B cell (primary cell): ENCODE data around the gene PAH. TPM values are rescaled to one million over a fixed set of nuclear protein-coding genes. Genes with fewer than 3 reads are reported as not detected.

Source experiments
- ATAC-seq: fragments of 200-7000 bp; cut with Tn5 transposase; one replicate; pipeline ENCODE4 v1.10.0; 2021; ENCODE audit warnings: low read depth, mild to moderate bottlenecking, moderate number of reproducible peaks, moderate library complexity
- CTCF ChIA-PET: fragments of 350-600 bp; sonication (Branson Sonifier 250); formaldehyde crosslinking; loops from one replicate; lab custom pipeline; 2021; ENCODE audit warnings: antibody characterized with exemption, inconsistent platforms; lab: Charles Lee
- POLR2A ChIA-PET: fragments of 350-600 bp; sonication (Branson Sonifier 250); formaldehyde crosslinking; loops from one replicate; lab custom pipeline; 2021; ENCODE audit warnings: antibody characterized with exemption; lab: Charles Lee
- DNase-seq: peaks from one replicate; pipeline ENCODE4 v3.0.0; 2013
- H2AFZ ChIP-seq: 2 replicates; pipeline ENCODE4 v1.6.1; 2012; ENCODE audit warnings: mild to moderate bottlenecking, low read depth, low read length; ENCODE audit not compliant: insufficient read depth, poor library complexity, severe bottlenecking
- H3K27ac ChIP-seq, 2 donors: 1 replicate in 1 of 2; 2 replicates in 1 of 2; pipeline ENCODE4 v1.5.1; 2012 to 2013; ENCODE audit warnings: low read length in 2 of 2, mild to moderate bottlenecking in 2 of 2, moderate library complexity in 1 of 2
- H3K27me3 ChIP-seq, 4 experiments: fragments of 200-600 bp in 1 of 4; sonication (generic) in 1 of 4; replicated peaks in 1 of 4; 1 replicate in 2 of 4; 2 replicates in 2 of 4; pipeline versions ENCODE4 v1.6.1 to v1.7.0; 2013 to 2016; ENCODE audit warnings: low read length in 3 of 4, mild to moderate bottlenecking in 2 of 4, mixed read lengths in 1 of 4, moderate library complexity in 1 of 4; ENCODE audit not compliant: insufficient read depth in 4 of 4, control insufficient read depth in 3 of 4; ENCODE audit errors: control extremely low read depth in 1 of 4
- H3K36me3 ChIP-seq, 2 experiments: replicated peaks in 1 of 2; 1 replicate in 1 of 2; 2 replicates in 1 of 2; pipeline versions ENCODE4 v1.6.1 to v1.7.1; 2013; ENCODE audit warnings: low read length in 1 of 2; ENCODE audit not compliant: insufficient read depth in 2 of 2, control insufficient read depth in 1 of 2; ENCODE audit errors: control extremely low read depth in 1 of 2, extremely low read depth in 1 of 2
- H3K4me1 ChIP-seq, 2 donors: fragments of 200-600 bp in 1 of 2; sonication (generic) in 1 of 2; 1 replicate in 1 of 2; 2 replicates in 1 of 2; pipeline versions ENCODE4 v1.5.1 to v1.6.1; 2013 to 2017; ENCODE audit warnings: low read length in 2 of 2; ENCODE audit not compliant: control insufficient read depth in 2 of 2, insufficient read depth in 2 of 2
- H3K4me2 ChIP-seq: replicated peaks from 2 replicates; pipeline ENCODE3; 2012; ENCODE audit warnings: mild to moderate bottlenecking, low read depth, low read length; ENCODE audit not compliant: poor library complexity, severe bottlenecking
- H3K4me3 ChIP-seq, 5 experiments: fragments of 200-600 bp in 1 of 5; sonication (generic) in 1 of 5; 1 replicate in 3 of 5; 2 replicates in 2 of 5; pipeline versions ENCODE4 v1.5.1 to v1.7.0; 2011 to 2016; ENCODE audit warnings: low read length in 4 of 5, mild to moderate bottlenecking in 4 of 5, low read depth in 2 of 5, control low read depth in 1 of 5, moderate library complexity in 1 of 5; ENCODE audit not compliant: insufficient read depth in 1 of 5; ENCODE audit errors: control extremely low read depth in 1 of 5, extremely low read depth in 1 of 5
- H3K79me2 ChIP-seq: fragments of 200-600 bp; sonication (generic); one replicate; pipeline ENCODE4 v1.6.0; 2016; ENCODE audit warnings: low read length; ENCODE audit not compliant: control insufficient read depth, insufficient read depth
- H3K9ac ChIP-seq: fragments of 200-600 bp; sonication (generic); 2 replicates; pipeline ENCODE4 v1.6.1; 2017; ENCODE audit warnings: mild to moderate bottlenecking, low read length, moderate library complexity
- H3K9me3 ChIP-seq, 3 donors: one replicate each; pipeline versions ENCODE4 v1.6.1 to v1.7.1; 2013; ENCODE audit warnings: low read length in 2 of 3; ENCODE audit not compliant: control insufficient read depth in 2 of 3, insufficient read depth in 1 of 3; ENCODE audit errors: control extremely low read depth in 1 of 3
- H4K20me1 ChIP-seq: 2 replicates; pipeline ENCODE4 v1.6.0; 2012; ENCODE audit warnings: mild to moderate bottlenecking, low read length; ENCODE audit not compliant: insufficient read depth, control insufficient read depth, poor library complexity, severe bottlenecking
- H3K27ac Mint-ChIP-seq: one replicate; pipeline ENCODE4 v1.8.0; 2021; ENCODE audit warnings: mixed read lengths
- H3K27me3 Mint-ChIP-seq: one replicate; pipeline ENCODE4 v1.8.0; 2021; ENCODE audit warnings: mixed read lengths
- H3K4me1 Mint-ChIP-seq: one replicate; pipeline ENCODE4 v1.8.0; 2021; ENCODE audit warnings: mixed read lengths
- H3K4me3 Mint-ChIP-seq: one replicate; pipeline ENCODE4 v1.8.0; 2021; ENCODE audit warnings: mixed read lengths
- H3K9me3 Mint-ChIP-seq: one replicate; pipeline ENCODE4 v1.8.0; 2022; ENCODE audit warnings: mixed read lengths; ENCODE audit not compliant: insufficient read depth
- EZH2 ChIP-seq: IDR thresholded peaks from 2 replicates; pipeline ENCODE4 v1.6.1; 2012; ENCODE audit warnings: borderline replicate concordance, low read depth, mild to moderate bottlenecking, moderate library complexity, low read length; ENCODE audit not compliant: insufficient read depth, poor library complexity, severe bottlenecking
- WGBS: methylation state at CpG from one replicate; pipeline ENCODE4 v1.1.5; 2013; ENCODE audit warnings: missing lambda C conversion rate; ENCODE audit not compliant: insufficient coverage; 5-methylcytosine and 5-hydroxymethylcytosine counted together
- intact Hi-C: fragments of 100-400 bp; cut with micrococcal nuclease; formaldehyde crosslinking; loops from one replicate; pipeline ENCODE4 v1.10.0; 2022
- polyA plus RNA-seq: library from polyadenylated mRNA; depleted of rRNA; stranded (reverse); fragments of >200 nt; gene quantifications from 2 replicates; pipeline ENCODE4 v1.2.3, GENCODE V29; 2012
- total RNA-seq, 2 donors: library from RNA; stranded (reverse); fragments of 120-200 nt in 1 of 2; gene quantifications; 1 replicate in 1 of 2; 2 replicates in 1 of 2; pipeline versions ENCODE4 v1.2.3 to v1.2.4, GENCODE V29; 2013 to 2022
- TF ChIP-seq, protein P1 (sequence below): fragments of 200-600 bp; IDR thresholded peaks from one replicate; pipeline ENCODE4 v1.8.0; 2022; ENCODE audit warnings: antibody characterized with exemption, mild to moderate bottlenecking

The PAH gene
- total and polyA plus RNA-seq, 2 donors (not counting 1 experiment from before 2014, with no cell fraction given) = 0.25 TPM; not detected in 1

DNA sequence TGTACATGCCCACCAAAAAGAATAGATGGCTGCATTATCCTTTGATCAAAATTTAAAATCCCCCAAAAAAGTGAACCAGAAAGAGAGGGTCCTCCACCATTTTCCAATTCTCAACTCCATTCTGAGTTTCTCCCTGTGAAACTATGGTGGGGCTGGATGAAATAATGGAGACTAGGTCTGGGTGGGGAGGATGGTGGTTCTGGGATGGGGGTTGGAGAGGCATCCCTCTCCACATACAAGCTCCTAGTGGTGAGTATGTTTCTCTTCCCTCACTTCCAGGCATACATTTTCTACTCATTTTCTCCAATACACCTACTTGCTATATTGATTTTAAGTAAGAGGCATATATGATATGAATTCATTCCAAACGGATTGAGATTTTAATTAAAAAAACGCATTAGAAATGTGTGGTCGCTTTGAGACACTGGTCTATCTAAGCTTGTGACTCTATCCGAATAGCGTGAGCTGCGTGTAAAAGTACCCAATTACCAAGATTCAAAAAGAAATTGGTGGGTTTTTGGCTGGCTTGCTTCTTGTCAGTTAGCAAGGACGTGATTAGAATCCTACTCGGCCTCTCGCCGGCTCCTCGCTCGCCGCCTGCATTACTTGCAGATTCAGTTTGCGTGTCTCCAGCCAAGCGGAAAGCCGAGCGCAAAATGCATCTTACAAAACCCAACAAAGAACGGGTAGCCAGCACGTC, 43.9 kb upstream of the PAH start:
- Histone ChIP-seq H3K36me3 (no peaks in the 10 kb centered on the region), H3K79me2 (no peaks in the 10 kb centered on the region), H3K9ac (no peak overlapping the region), H3K27ac (no peak overlapping the region), H2AFZ (no peak overlapping the region), H3K4me1 (peaks cover 48 to 70% of the 10 kb centered on the region in 2 donors), H3K4me3 (peak overlapping the region in 1 of 5 experiments; percentile 8), H3K27me3 (peaks cover 0 to 94% (median 81%) of the 10 kb centered on the region in 4 experiments), H3K4me2 (no peak overlapping the region), H4K20me1 (no peaks in the 10 kb centered on the region), H3K9me3 (peaks cover 0 to 35% (median 17%) of the 10 kb centered on the region in 3 donors)
- intact Hi-C loops = no loop called here
- H3K4me3 Mint-ChIP-seq = no peak overlapping the region
- ChIA-PET POLR2A (no interaction called here), CTCF (interaction anchor here (0.7 to 3.3 kb wide), 2 partner anchors 11 to 587 kb away, joined by 3 to 22 read pairs; no protein-coding TSS in a partner anchor)
- TF ChIP-seq EZH2 = no peak
- TF ChIP-seq, protein P1, sequence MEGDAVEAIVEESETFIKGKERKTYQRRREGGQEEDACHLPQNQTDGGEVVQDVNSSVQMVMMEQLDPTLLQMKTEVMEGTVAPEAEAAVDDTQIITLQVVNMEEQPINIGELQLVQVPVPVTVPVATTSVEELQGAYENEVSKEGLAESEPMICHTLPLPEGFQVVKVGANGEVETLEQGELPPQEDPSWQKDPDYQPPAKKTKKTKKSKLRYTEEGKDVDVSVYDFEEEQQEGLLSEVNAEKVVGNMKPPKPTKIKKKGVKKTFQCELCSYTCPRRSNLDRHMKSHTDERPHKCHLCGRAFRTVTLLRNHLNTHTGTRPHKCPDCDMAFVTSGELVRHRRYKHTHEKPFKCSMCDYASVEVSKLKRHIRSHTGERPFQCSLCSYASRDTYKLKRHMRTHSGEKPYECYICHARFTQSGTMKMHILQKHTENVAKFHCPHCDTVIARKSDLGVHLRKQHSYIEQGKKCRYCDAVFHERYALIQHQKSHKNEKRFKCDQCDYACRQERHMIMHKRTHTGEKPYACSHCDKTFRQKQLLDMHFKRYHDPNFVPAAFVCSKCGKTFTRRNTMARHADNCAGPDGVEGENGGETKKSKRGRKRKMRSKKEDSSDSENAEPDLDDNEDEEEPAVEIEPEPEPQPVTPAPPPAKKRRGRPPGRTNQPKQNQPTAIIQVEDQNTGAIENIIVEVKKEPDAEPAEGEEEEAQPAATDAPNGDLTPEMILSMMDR = no peak
- DNase-seq = peak; percentile 33
- peaks cover 84% of the 10 kb centered on the region for H3K27me3 Mint-ChIP-seq
- ATAC-seq = no peak
- peaks cover 52% of the 10 kb centered on the region for H3K4me1 Mint-ChIP-seq
- H3K9me3 Mint-ChIP-seq = peaks cover 7% of the 10 kb centered on the region
- H3K27ac Mint-ChIP-seq = no peak overlapping the region
- WGBS = 12% methylated on average over 14 of the region's 19 CpGs

DNA sequence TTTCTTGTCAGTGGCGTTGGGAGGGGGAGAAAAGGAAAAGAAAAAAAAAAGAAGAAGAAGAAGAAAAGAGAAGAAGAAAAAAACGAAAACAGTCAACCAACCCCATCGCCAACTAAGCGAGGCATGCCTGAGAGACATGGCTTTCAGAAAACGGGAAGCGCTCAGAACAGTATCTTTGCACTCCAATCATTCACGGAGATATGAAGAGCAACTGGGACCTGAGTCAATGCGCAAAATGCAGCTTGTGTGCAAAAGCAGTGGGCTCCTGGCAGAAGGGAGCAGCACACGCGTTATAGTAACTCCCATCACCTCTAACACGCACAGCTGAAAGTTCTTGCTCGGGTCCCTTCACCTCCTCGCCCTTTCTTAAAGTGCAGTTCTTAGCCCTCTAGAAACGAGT, 42.3 kb upstream of the PAH start:
- no peak for TF ChIP-seq EZH2
- TF ChIP-seq, protein P1 = no peak
- Mint-ChIP-seq H3K27ac (peak overlapping the region; percentile 27), H3K4me3 (peak overlapping the region; percentile 86), H3K27me3 (peaks cover 86% of the 10 kb centered on the region), H3K4me1 (peaks cover 41% of the 10 kb centered on the region), H3K9me3 (peaks cover 7% of the 10 kb centered on the region)
- WGBS = 14% methylated on average over 12 of the region's 14 CpGs
- Histone ChIP-seq H2AFZ (no peak overlapping the region), H3K27ac (no peak overlapping the region), H4K20me1 (no peaks in the 10 kb centered on the region), H3K4me2 (peak overlapping the region; percentile 91), H3K36me3 (no peaks in the 10 kb centered on the region), H3K9ac (no peak overlapping the region), H3K4me3 (no peak overlapping the region), H3K27me3 (peaks cover 1 to 94% (median 82%) of the 10 kb centered on the region in 4 experiments), H3K79me2 (no peaks in the 10 kb centered on the region), H3K4me1 (peaks cover 36 to 60% of the 10 kb centered on the region in 2 donors), H3K9me3 (peaks cover 1 to 32% (median 15%) of the 10 kb centered on the region in 3 donors)
- DNase-seq = peak; percentile 46
- ChIA-PET CTCF (interaction anchor here (0.5 to 1.0 kb wide), 3 partner anchors 19 to 76 kb away, joined by 3 read pairs; no protein-coding TSS in a partner anchor), POLR2A (no interaction called here)
- no peak for ATAC-seq
- intact Hi-C loops = loop anchor here (10.0 kb wide), 1 partner anchor 345 kb away; no protein-coding TSS in a partner anchor
